Measurements from ENCODE around the gene HAPSTR1.

DNA sequence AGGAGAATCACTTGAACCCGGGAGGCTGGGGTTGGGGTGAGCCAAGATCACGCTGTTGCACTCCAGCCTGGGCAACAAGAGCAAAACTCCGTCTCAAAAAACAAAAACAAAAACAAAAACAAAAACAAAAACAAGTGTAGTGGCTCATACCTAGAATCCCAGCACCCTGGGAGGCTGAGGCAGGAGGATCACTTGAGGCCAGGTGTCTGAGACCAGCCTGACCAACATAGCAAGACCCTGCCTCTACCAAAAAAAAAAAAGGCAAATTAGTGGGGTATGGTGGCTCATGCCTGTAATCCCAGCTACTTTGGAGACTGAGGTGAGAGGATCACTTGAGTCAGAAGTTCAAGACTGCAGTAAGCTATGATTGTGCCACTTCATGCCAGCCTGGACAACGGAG is 26.4 kb upstream of the HAPSTR1 start:
- TF ChIP-seq, protein P1, sequence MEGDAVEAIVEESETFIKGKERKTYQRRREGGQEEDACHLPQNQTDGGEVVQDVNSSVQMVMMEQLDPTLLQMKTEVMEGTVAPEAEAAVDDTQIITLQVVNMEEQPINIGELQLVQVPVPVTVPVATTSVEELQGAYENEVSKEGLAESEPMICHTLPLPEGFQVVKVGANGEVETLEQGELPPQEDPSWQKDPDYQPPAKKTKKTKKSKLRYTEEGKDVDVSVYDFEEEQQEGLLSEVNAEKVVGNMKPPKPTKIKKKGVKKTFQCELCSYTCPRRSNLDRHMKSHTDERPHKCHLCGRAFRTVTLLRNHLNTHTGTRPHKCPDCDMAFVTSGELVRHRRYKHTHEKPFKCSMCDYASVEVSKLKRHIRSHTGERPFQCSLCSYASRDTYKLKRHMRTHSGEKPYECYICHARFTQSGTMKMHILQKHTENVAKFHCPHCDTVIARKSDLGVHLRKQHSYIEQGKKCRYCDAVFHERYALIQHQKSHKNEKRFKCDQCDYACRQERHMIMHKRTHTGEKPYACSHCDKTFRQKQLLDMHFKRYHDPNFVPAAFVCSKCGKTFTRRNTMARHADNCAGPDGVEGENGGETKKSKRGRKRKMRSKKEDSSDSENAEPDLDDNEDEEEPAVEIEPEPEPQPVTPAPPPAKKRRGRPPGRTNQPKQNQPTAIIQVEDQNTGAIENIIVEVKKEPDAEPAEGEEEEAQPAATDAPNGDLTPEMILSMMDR (IDR thresholded peaks at IDR 0.05) = no peak
- TF ChIP-seq POLR2A (IDR thresholded peaks at IDR 0.05) = no peak
